GM12878 (cell line): ENCODE data around the gene SLC1A7.

Experiments
- EP300 ChIP-seq, 2 experiments: fragments of 150-350 bp in 1 of 2; IDR thresholded peaks; 2 replicates each; pipeline ENCODE4 v1.6.1; 2011 to 2012; ENCODE audit warnings: low read depth in 2 of 2, low read length in 2 of 2, borderline replicate concordance in 1 of 2, improper control_type of control experiment in 1 of 2, inconsistent platforms in 1 of 2; ENCODE audit not compliant: control insufficient read depth in 1 of 2
- FOS ChIP-seq: IDR thresholded peaks from 3 replicates; pipeline ENCODE4 v1.6.1; 2011; ENCODE audit warnings: borderline replicate concordance; ENCODE audit not compliant: insufficient read length; ENCODE audit errors: extremely low read depth
- HDGF ChIP-seq: fragments of 450-650 bp; IDR thresholded peaks from 2 replicates; pipeline ENCODE4 v1.6.1; 2016; ENCODE audit warnings: antibody characterized with exemption
- SMC3 ChIP-seq: IDR thresholded peaks from 2 replicates; pipeline ENCODE4 v1.6.1; 2011; ENCODE audit warnings: low read length, improper control_type of control experiment, borderline replicate concordance
- SP1 ChIP-seq: IDR thresholded peaks from one replicate; pipeline ENCODE4 v1.6.1; 2011; ENCODE audit warnings: low read depth, low read length
- STAT1 ChIP-seq: fragments of 450-650 bp; conservative IDR thresholded peaks from 2 replicates; pipeline ENCODE4 v1.6.1; 2014; ENCODE audit warnings: antibody characterized with exemption, mild to moderate bottlenecking
- ZNF207 ChIP-seq: fragments of 450-650 bp; IDR thresholded peaks from 2 replicates; pipeline ENCODE4 v1.6.1; 2014; ENCODE audit warnings: antibody characterized with exemption, mild to moderate bottlenecking, borderline replicate concordance
- TF ChIP-seq, protein P1 (sequence below), 3 experiments: IDR thresholded peaks in 2 of 3; conservative IDR thresholded peaks in 1 of 3; 2 replicates each; pipeline ENCODE4 v1.5.1; 2011; ENCODE audit warnings: low read depth in 3 of 3, low read length in 3 of 3, mild to moderate bottlenecking in 3 of 3, control low read depth in 2 of 3, moderate library complexity in 2 of 3, inconsistent platforms in 1 of 3, mixed read lengths in 1 of 3; ENCODE audit not compliant: control insufficient read depth in 2 of 3, insufficient read depth in 1 of 3; ENCODE audit errors: extremely low read depth in 1 of 3
- TF ChIP-seq, protein P2 (sequence below): fragments of 450-650 bp; formaldehyde crosslinking; IDR thresholded peaks from 2 replicates; pipeline ENCODE4 v1.4.0; 2022; ENCODE audit warnings: mild to moderate bottlenecking, moderate library complexity
- TF ChIP-seq, protein P3 (sequence below): fragments of 450-650 bp; IDR thresholded peaks from 2 replicates; pipeline ENCODE4 v1.6.1; 2017; ENCODE audit warnings: mild to moderate bottlenecking, moderate library complexity

DNA sequence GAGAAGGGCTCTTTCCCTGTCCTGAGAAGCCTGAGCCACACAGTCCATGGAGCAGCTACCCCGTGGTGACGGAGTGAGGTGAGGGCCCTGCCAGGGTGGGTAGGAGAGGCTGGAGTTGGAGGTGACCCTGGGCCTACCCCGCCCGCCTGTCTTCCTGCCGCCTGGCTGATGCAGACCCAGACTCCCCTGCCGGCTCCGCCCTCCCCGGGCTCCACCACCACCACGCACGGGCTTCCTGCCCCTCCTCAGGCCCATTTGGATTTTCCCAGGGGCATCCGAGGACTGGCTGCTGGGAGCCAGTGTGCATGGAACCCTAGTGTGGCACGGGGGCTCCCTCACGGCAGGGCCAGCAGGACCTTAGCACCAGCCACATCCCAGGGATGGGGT lies 47.9 kb downstream of the SLC1A7 start:
- TF ChIP-seq, protein P1, sequence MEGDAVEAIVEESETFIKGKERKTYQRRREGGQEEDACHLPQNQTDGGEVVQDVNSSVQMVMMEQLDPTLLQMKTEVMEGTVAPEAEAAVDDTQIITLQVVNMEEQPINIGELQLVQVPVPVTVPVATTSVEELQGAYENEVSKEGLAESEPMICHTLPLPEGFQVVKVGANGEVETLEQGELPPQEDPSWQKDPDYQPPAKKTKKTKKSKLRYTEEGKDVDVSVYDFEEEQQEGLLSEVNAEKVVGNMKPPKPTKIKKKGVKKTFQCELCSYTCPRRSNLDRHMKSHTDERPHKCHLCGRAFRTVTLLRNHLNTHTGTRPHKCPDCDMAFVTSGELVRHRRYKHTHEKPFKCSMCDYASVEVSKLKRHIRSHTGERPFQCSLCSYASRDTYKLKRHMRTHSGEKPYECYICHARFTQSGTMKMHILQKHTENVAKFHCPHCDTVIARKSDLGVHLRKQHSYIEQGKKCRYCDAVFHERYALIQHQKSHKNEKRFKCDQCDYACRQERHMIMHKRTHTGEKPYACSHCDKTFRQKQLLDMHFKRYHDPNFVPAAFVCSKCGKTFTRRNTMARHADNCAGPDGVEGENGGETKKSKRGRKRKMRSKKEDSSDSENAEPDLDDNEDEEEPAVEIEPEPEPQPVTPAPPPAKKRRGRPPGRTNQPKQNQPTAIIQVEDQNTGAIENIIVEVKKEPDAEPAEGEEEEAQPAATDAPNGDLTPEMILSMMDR (IDR thresholded peaks at IDR 0.05 in 2 of 3, conservative IDR thresholded peaks at IDR 0.05 in 1 of 3; ENCODE audit: control insufficient read depth in 2 of 3, extremely low read depth in 1 of 3, insufficient read depth in 1 of 3, low read depth in 3 of 3, low read length in 3 of 3) = no peak
- TF ChIP-seq, protein P2, sequence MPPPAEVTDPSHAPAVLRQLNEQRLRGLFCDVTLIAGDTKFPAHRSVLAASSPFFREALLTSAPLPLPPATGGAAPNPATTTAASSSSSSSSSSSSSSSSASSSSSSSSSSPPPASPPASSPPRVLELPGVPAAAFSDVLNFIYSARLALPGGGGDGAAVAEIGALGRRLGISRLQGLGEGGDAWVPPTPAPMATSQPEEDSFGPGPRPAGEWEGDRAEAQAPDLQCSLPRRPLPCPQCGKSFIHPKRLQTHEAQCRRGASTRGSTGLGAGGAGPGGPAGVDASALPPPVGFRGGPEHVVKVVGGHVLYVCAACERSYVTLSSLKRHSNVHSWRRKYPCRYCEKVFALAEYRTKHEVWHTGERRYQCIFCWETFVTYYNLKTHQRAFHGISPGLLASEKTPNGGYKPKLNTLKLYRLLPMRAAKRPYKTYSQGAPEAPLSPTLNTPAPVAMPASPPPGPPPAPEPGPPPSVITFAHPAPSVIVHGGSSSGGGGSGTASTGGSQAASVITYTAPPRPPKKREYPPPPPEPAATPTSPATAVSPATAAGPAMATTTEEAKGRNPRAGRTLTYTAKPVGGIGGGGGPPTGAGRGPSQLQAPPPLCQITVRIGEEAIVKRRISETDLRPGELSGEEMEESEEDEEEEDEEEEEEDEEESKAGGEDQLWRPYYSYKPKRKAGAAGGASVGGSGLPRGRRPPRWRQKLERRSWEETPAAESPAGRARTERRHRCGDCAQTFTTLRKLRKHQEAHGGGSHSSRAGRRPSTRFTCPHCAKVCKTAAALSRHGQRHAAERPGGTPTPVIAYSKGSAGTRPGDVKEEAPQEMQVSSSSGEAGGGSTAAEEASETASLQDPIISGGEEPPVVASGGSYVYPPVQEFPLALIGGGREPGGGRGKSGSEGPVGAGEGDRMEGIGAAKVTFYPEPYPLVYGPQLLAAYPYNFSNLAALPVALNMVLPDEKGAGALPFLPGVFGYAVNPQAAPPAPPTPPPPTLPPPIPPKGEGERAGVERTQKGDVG (CRISPR knock-in tag) = no peak
- TF ChIP-seq HDGF = no peak
- TF ChIP-seq, protein P3, sequence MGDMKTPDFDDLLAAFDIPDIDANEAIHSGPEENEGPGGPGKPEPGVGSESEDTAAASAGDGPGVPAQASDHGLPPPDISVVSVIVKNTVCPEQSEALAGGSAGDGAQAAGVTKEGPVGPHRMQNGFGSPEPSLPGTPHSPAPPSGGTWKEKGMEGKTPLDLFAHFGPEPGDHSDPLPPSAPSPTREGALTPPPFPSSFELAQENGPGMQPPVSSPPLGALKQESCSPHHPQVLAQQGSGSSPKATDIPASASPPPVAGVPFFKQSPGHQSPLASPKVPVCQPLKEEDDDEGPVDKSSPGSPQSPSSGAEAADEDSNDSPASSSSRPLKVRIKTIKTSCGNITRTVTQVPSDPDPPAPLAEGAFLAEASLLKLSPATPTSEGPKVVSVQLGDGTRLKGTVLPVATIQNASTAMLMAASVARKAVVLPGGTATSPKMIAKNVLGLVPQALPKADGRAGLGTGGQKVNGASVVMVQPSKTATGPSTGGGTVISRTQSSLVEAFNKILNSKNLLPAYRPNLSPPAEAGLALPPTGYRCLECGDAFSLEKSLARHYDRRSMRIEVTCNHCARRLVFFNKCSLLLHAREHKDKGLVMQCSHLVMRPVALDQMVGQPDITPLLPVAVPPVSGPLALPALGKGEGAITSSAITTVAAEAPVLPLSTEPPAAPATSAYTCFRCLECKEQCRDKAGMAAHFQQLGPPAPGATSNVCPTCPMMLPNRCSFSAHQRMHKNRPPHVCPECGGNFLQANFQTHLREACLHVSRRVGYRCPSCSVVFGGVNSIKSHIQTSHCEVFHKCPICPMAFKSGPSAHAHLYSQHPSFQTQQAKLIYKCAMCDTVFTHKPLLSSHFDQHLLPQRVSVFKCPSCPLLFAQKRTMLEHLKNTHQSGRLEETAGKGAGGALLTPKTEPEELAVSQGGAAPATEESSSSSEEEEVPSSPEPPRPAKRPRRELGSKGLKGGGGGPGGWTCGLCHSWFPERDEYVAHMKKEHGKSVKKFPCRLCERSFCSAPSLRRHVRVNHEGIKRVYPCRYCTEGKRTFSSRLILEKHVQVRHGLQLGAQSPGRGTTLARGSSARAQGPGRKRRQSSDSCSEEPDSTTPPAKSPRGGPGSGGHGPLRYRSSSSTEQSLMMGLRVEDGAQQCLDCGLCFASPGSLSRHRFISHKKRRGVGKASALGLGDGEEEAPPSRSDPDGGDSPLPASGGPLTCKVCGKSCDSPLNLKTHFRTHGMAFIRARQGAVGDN = no peak
- TF ChIP-seq STAT1 = no peak
- no peak for TF ChIP-seq SP1
- TF ChIP-seq EP300 (IDR thresholded peaks at IDR 0.05; ENCODE audit: borderline replicate concordance in 1 of 2, control insufficient read depth in 1 of 2, low read depth in 2 of 2, low read length in 2 of 2) = no peak
- no peak for TF ChIP-seq SMC3
- no peak for TF ChIP-seq ZNF207
- TF ChIP-seq FOS = no peak
